NOMO-1 (cell line): ENCODE results near the gene NDUFA8.

Experiments used
- DNase-seq, 2 experiments: peaks; one replicate each; lab custom pipeline; 2025; ENCODE audit not compliant: unreplicated experiment in 2 of 2; lab: John Stamatoyannopoulos, UW

Gene NDUFA8

GRCh38 chr9:122107291-122107805 lies 52.2 kb downstream of the NDUFA8 start:
- no peak for DNase-seq

DNA sequence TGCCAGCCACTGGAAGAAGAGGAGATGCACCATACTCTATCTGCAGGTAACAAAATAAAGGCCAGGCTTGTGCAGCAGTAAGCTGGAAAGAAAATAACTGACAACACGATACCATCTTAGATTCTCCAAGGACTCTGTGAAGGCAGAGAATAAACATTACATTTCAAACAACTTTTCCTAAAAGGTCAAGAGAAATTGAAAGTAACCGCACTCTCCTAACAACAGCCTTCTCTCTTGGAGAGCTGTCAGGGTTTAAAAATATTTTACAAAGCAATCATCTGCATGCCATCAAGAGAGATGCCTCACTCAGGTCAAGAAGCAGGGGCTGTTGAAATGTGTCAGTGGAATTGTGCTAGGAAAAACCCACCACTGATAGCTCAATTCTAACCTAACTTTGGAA lies 53.0 kb downstream of the NDUFA8 start:
- DNase-seq = no peak

DNA sequence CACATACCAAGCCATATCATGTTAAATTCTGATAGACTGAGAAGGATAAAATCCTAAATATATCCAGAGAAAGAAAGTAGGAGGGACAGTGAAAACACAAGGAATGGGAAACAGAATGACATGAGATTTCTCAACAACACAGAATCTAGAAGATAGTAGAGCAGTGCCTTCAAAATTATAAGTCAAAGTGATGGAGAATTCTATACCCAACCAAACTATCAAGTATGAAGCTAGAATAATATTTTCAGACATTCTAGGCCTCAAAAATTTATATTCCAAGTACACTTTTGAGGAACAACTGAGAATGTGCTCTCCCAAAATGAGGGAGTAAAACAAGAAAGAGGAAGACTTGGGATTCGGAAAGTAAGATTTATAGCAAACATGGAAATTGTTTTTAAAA lies 55.6 kb downstream of the NDUFA8 start:
- DNase-seq = no peak

- no peak for DNase-seq
These were observed 57.4 kb downstream of the NDUFA8 start for GRCh38 chr9:122102156-122102555.

DNA sequence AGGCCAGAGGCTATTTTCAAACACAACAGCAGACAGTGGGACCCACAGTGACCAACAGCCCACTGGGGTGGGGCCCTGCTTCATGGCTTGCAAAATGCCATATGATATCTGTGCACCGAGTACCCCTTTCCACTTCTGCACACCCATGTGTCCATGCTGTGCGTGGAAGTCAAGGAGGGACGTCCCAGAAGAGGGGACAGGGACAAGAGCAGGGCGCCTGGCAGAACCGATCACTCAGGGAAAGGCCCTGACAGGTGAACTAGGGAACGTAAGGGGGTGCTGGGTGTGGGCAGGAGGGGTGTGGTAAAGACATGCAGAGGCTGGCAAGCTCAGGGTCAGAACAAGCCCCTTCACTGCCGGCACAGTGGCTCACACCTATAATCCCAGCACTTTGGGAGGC lies 58.8 kb downstream of the NDUFA8 start:
- DNase-seq = no peak

GRCh38 chr9:122099271-122099869 lies 60.2 kb downstream of the NDUFA8 start:
- DNase-seq = peak; percentile 58 to 62

GRCh38 chr9:122097679-122098315 lies 61.8 kb downstream of the NDUFA8 start:
- peak; percentile 8 to 15 for DNase-seq

GRCh38 chr9:122096620-122097415 lies 62.8 kb downstream of the NDUFA8 start:
- no peak for DNase-seq

- peak; percentile 4 to 56 for DNase-seq
These were observed 64.4 kb downstream of the NDUFA8 start for GRCh38 chr9:122095010-122095767.
